ENCODE results near the gene FAM193A.
"Not testable (repeated sequence)": the region's sequence is repeated elsewhere in the genome, so short reads cannot be mapped to it uniquely, and the experiment has no call there.

The FAM193A gene

GRCh38 chr4:2626231-2626630 lies 89.8 kb downstream of the FAM193A start:
- H3K4me3 ChIP-seq (ENCODE audit: low read length), result no peak overlapping the region
- no peak for TF ChIP-seq CTCF (conservative IDR thresholded peaks at IDR 0.05; ENCODE audit: low read length)
- no peak for DNase-seq (ENCODE audit: low read depth)

GRCh38 chr4:2630556-2631273 lies 94.3 kb downstream of the FAM193A start:
- no peak overlapping the region for H3K4me3 ChIP-seq (ENCODE audit: low read length)
- no peak for DNase-seq (ENCODE audit: low read depth)
- no peak for TF ChIP-seq CTCF (conservative IDR thresholded peaks at IDR 0.05; ENCODE audit: low read length)

GRCh38 chr4:2634014-2634413 lies 97.6 kb downstream of the FAM193A start:
- no peak overlapping the region for H3K4me3 ChIP-seq (ENCODE audit: low read length)
- TF ChIP-seq CTCF (conservative IDR thresholded peaks at IDR 0.05; ENCODE audit: low read length), result no peak
- DNase-seq (ENCODE audit: low read depth), result no peak

- no peak overlapping the region for H3K4me3 ChIP-seq (ENCODE audit: low read length)
- DNase-seq (ENCODE audit: low read depth), result no peak
- no peak for TF ChIP-seq CTCF (conservative IDR thresholded peaks at IDR 0.05; ENCODE audit: low read length)
Measured at GRCh38 chr4:2636331-2636730, 99.9 kb downstream of the FAM193A start.

GRCh38 chr4:2636994-2637393 lies 100.5 kb downstream of the FAM193A start:
- H3K4me3 ChIP-seq (ENCODE audit: low read length); DNase-seq (ENCODE audit: low read depth): not testable (repeated sequence)

- no peak for DNase-seq (ENCODE audit: low read depth)
- no peak overlapping the region for H3K4me3 ChIP-seq (ENCODE audit: low read length)
- TF ChIP-seq CTCF (conservative IDR thresholded peaks at IDR 0.05; ENCODE audit: low read length), result no peak
Measured at GRCh38 chr4:2637956-2638552, 101.6 kb downstream of the FAM193A start.

GRCh38 chr4:2638730-2639129 lies 102.3 kb downstream of the FAM193A start:
- no peak overlapping the region for H3K4me3 ChIP-seq (ENCODE audit: low read length)
- TF ChIP-seq CTCF (conservative IDR thresholded peaks at IDR 0.05; ENCODE audit: low read length), result no peak
- DNase-seq (ENCODE audit: low read depth), result no peak
